HG03354 (cell line): Measurements from ENCODE around the gene MAML3.

Experiments used
- ATAC-seq: cut with Tn5 transposase; IDR thresholded peaks from one replicate; pipeline ENCODE4 v1.9.1; 2021; ENCODE audit warnings: mild to moderate bottlenecking; ENCODE audit not compliant: unreplicated experiment, poor library complexity, severe bottlenecking

Gene MAML3

GRCh38 chr4:139977838-139978609 is 176.0 kb downstream of the MAML3 start:
- ATAC-seq = peak; percentile 46

- ATAC-seq = no peak
These were observed 178.1 kb downstream of the MAML3 start for GRCh38 chr4:139975830-139976272.

GRCh38 chr4:139973616-139974015 is 180.4 kb downstream of the MAML3 start:
- no peak for ATAC-seq

GRCh38 chr4:139973015-139973414 is 181.0 kb downstream of the MAML3 start:
- ATAC-seq = no peak

- ATAC-seq = no peak
These were observed 181.7 kb downstream of the MAML3 start for GRCh38 chr4:139972305-139972704.

GRCh38 chr4:139971111-139971510 is 182.9 kb downstream of the MAML3 start:
- no peak for ATAC-seq

- no peak for ATAC-seq
These were observed 184.2 kb downstream of the MAML3 start for GRCh38 chr4:139969635-139970266.

GRCh38 chr4:139968831-139969230 is 185.2 kb downstream of the MAML3 start:
- ATAC-seq = no peak

GRCh38 chr4:139966383-139966782 is 187.6 kb downstream of the MAML3 start:
- ATAC-seq = no peak

- ATAC-seq = no peak
These were observed 188.2 kb downstream of the MAML3 start for GRCh38 chr4:139965789-139966188.

GRCh38 chr4:139963708-139964107 is 190.3 kb downstream of the MAML3 start:
- no peak for ATAC-seq

GRCh38 chr4:139962130-139962684 is 191.8 kb downstream of the MAML3 start:
- no peak for ATAC-seq

- ATAC-seq = no peak
These were observed 192.5 kb downstream of the MAML3 start for GRCh38 chr4:139961344-139961946.

GRCh38 chr4:139959396-139959795 is 194.6 kb downstream of the MAML3 start:
- ATAC-seq = no peak

GRCh38 chr4:139958739-139959098 is 195.3 kb downstream of the MAML3 start:
- no peak for ATAC-seq

GRCh38 chr4:139957986-139958738 is 195.8 kb downstream of the MAML3 start:
- ATAC-seq = no peak

GRCh38 chr4:139957065-139957464 is 196.9 kb downstream of the MAML3 start:
- ATAC-seq = no peak

- no peak for ATAC-seq
These were observed 197.4 kb downstream of the MAML3 start for GRCh38 chr4:139956507-139957017.

GRCh38 chr4:139955600-139955999 is 198.4 kb downstream of the MAML3 start:
- ATAC-seq = no peak

- ATAC-seq = no peak
These were observed 199.5 kb downstream of the MAML3 start for GRCh38 chr4:139954512-139954911.
